Glomerular visceral epithelial cell (primary cell): ENCODE measurements around the gene PPP1R1C.

ENCODE experiments used
- DNase-seq: peaks from one replicate; pipeline ENCODE4 v3.0.0-alpha.2; 2016; ENCODE audit errors: extremely low spot score

The PPP1R1C gene

GRCh38 chr2:181972431-181973170, 13.1 kb upstream of the PPP1R1C start:
- no peak for DNase-seq

GRCh38 chr2:181973171-181973783, 12.4 kb upstream of the PPP1R1C start:
- DNase-seq: no peak

- DNase-seq: peak; percentile 38
Measured at GRCh38 chr2:181977661-181978350, 7.8 kb upstream of the PPP1R1C start.

GRCh38 chr2:181978351-181979150, 7.1 kb upstream of the PPP1R1C start:
- peak; percentile 9 for DNase-seq

- no peak for DNase-seq
Measured at GRCh38 chr2:181984060-181984459, 1.6 kb upstream of the PPP1R1C start.

GRCh38 chr2:181984814-181985631, 630 bp upstream of the PPP1R1C start:
- DNase-seq: no peak

- DNase-seq: no peak
Measured at GRCh38 chr2:181988154-181988924, 2.7 kb downstream of the PPP1R1C start.

- DNase-seq: no peak
Measured at GRCh38 chr2:181989099-181989498, 3.4 kb downstream of the PPP1R1C start.

- no peak for DNase-seq
Measured at GRCh38 chr2:181991171-181991885, 5.7 kb downstream of the PPP1R1C start.

GRCh38 chr2:181992776-181993175, 7.1 kb downstream of the PPP1R1C start:
- DNase-seq: no peak

GRCh38 chr2:181995289-181995688, 9.6 kb downstream of the PPP1R1C start:
- no peak for DNase-seq

GRCh38 chr2:181998041-181998835, 12.6 kb downstream of the PPP1R1C start:
- no peak for DNase-seq

- no peak for DNase-seq
Measured at GRCh38 chr2:181998891-181999654, 13.4 kb downstream of the PPP1R1C start.

- no peak for DNase-seq
Measured at GRCh38 chr2:181999911-182000310, 14.3 kb downstream of the PPP1R1C start.

- DNase-seq: no peak
Measured at GRCh38 chr2:182004945-182005520, 19.4 kb downstream of the PPP1R1C start.

- no peak for DNase-seq
Measured at GRCh38 chr2:182006595-182007341, 21.1 kb downstream of the PPP1R1C start.

GRCh38 chr2:182014284-182014683, 28.6 kb downstream of the PPP1R1C start:
- no peak for DNase-seq
